ENCODE data around the gene TMEM267. TPM values are rescaled to one million over a fixed set of nuclear protein-coding genes. Genes with fewer than 3 reads are reported as not detected.
"Not testable (repeated sequence)": the region's sequence is repeated elsewhere in the genome, so short reads cannot be mapped to it uniquely, and the experiment has no call there.

Gene TMEM267
- total and polyA plus RNA-seq, 2 donors (not counting 1 experiment from before 2014, with no cell fraction given): 11.3 to 15.0 TPM

DNA sequence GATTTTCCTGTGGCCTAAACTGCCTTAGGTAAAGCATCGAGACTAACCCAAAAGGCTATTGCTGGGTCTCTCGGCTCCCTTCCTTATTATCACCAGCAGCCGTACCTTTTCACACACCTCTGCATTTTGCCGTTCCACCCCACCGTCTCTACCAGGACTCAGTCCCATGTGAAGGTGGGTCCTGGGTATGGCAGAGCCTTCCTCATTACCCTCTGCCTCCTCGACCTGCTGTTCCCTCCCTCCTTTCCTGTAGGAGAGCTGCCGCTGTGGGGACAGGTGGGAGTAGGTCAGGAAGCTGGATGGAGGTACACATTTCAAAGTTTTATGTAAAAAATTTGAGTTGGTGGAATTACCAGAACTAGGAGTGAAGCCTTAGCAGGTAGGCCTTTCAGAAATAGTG lies 73.3 kb downstream of the TMEM267 start:
- Histone ChIP-seq H3K9ac (ENCODE audit: low read length) (no peak overlapping the region), H4K20me1 (ENCODE audit: control insufficient read depth, insufficient read depth, low read length, poor library complexity, severe bottlenecking) (no peaks in the 10 kb centered on the region), H3K79me2 (ENCODE audit: control insufficient read depth, insufficient read depth, low read length) (no peaks in the 10 kb centered on the region), H3K27me3 (replicated peaks in 1 of 4; ENCODE audit: control extremely low read depth in 1 of 4, control insufficient read depth in 3 of 4, insufficient read depth in 4 of 4, low read length in 3 of 4) (no peaks in the 10 kb centered on the region), H2AFZ (ENCODE audit: insufficient read depth, low read depth, low read length, poor library complexity, severe bottlenecking) (no peak overlapping the region), H3K4me3 (ENCODE audit: control extremely low read depth in 1 of 5, extremely low read depth in 1 of 5, insufficient read depth in 1 of 5, low read depth in 2 of 5, low read length in 4 of 5) (no peak overlapping the region), H3K9me3 (ENCODE audit: control extremely low read depth in 1 of 3, control insufficient read depth in 2 of 3, insufficient read depth in 1 of 3, low read length in 2 of 3) (no peaks in the 10 kb centered on the region), H3K4me2 (replicated peaks; ENCODE audit: low read depth, low read length, poor library complexity, severe bottlenecking) (no peak overlapping the region), H3K36me3 (replicated peaks in 1 of 2; ENCODE audit: control extremely low read depth in 1 of 2, control insufficient read depth in 1 of 2, extremely low read depth in 1 of 2, insufficient read depth in 2 of 2, low read length in 1 of 2) (no peaks in the 10 kb centered on the region), H3K27ac (ENCODE audit: low read length in 2 of 2) (no peak overlapping the region), H3K4me1 (ENCODE audit: control insufficient read depth in 2 of 2, insufficient read depth in 2 of 2, low read length in 2 of 2) (no peaks in the 10 kb centered on the region)
- ChIA-PET CTCF (no interaction called here), POLR2A (no interaction called here)
- Mint-ChIP-seq H3K9me3 (ENCODE audit: insufficient read depth) (no peaks in the 10 kb centered on the region), H3K27ac (no peak overlapping the region), H3K4me1 (no peaks in the 10 kb centered on the region), H3K4me3 (no peak overlapping the region), H3K27me3 (no peaks in the 10 kb centered on the region)
- intact Hi-C loops (cut with micrococcal nuclease): no loop called here
- no peak for ATAC-seq (ENCODE audit: low read depth)
- DNase-seq: no peak
- TF ChIP-seq, protein P1, sequence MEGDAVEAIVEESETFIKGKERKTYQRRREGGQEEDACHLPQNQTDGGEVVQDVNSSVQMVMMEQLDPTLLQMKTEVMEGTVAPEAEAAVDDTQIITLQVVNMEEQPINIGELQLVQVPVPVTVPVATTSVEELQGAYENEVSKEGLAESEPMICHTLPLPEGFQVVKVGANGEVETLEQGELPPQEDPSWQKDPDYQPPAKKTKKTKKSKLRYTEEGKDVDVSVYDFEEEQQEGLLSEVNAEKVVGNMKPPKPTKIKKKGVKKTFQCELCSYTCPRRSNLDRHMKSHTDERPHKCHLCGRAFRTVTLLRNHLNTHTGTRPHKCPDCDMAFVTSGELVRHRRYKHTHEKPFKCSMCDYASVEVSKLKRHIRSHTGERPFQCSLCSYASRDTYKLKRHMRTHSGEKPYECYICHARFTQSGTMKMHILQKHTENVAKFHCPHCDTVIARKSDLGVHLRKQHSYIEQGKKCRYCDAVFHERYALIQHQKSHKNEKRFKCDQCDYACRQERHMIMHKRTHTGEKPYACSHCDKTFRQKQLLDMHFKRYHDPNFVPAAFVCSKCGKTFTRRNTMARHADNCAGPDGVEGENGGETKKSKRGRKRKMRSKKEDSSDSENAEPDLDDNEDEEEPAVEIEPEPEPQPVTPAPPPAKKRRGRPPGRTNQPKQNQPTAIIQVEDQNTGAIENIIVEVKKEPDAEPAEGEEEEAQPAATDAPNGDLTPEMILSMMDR (IDR thresholded peaks at IDR 0.05): no peak
- TF ChIP-seq EZH2 (IDR thresholded peaks at IDR 0.05; ENCODE audit: borderline replicate concordance, insufficient read depth, low read depth, low read length, poor library complexity, severe bottlenecking): no peak
- WGBS (ENCODE audit: insufficient coverage): 100% methylated on average over 2 of the region's 7 CpGs

DNA sequence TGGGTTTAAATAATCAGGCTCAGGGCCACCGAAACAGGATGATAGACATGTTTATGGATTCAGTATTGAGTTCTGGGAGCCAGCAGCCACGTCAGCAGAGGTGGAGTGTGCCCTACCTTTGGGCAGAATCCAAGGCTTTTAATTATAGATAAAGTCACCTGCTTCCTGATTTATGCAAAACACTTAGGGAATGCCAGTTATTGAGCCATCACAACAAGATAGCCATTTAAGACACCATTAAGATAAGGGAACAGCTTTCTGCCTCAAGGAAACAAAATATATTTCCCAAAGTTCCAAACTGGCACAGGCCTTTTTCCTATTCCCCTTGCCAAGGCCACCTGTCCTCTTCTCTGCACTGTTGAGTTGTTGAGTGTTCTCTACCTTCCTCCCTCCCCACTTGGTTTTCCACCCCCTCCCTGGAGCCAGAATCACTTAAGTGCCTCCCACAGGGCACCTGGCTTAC lies 73.8 kb downstream of the TMEM267 start:
- no peaks in the 10 kb centered on the region for H3K4me1 Mint-ChIP-seq
- WGBS (ENCODE audit: insufficient coverage): no CpG with 5 or more reads among the region's 2 CpGs
- TF ChIP-seq, protein P1 (IDR thresholded peaks at IDR 0.05): no peak
- no peak for TF ChIP-seq EZH2 (IDR thresholded peaks at IDR 0.05; ENCODE audit: borderline replicate concordance, insufficient read depth, low read depth, low read length, poor library complexity, severe bottlenecking)
- no peaks in the 10 kb centered on the region for H4K20me1 ChIP-seq (ENCODE audit: control insufficient read depth, insufficient read depth, low read length, poor library complexity, severe bottlenecking)
- no peaks in the 10 kb centered on the region for H3K36me3 ChIP-seq (replicated peaks in 1 of 2; ENCODE audit: control extremely low read depth in 1 of 2, control insufficient read depth in 1 of 2, extremely low read depth in 1 of 2, insufficient read depth in 2 of 2, low read length in 1 of 2)
- CTCF ChIA-PET: no interaction called here
- no peak overlapping the region for H3K27ac Mint-ChIP-seq
- no peak overlapping the region for H3K4me2 ChIP-seq (replicated peaks; ENCODE audit: low read depth, low read length, poor library complexity, severe bottlenecking)
- H3K9me3 ChIP-seq (ENCODE audit: control extremely low read depth in 1 of 3, control insufficient read depth in 2 of 3, insufficient read depth in 1 of 3, low read length in 2 of 3): no peaks in the 10 kb centered on the region
- DNase-seq: no peak
- H3K79me2 ChIP-seq (ENCODE audit: control insufficient read depth, insufficient read depth, low read length): no peaks in the 10 kb centered on the region
- peaks cover 5% of the 10 kb centered on the region for H3K9me3 Mint-ChIP-seq (ENCODE audit: insufficient read depth)
- no peaks in the 10 kb centered on the region for H3K4me1 ChIP-seq (ENCODE audit: control insufficient read depth in 2 of 2, insufficient read depth in 2 of 2, low read length in 2 of 2)
- no peak overlapping the region for H3K27ac ChIP-seq (ENCODE audit: low read length in 2 of 2)
- no peaks in the 10 kb centered on the region for H3K27me3 Mint-ChIP-seq
- no peak overlapping the region for H3K4me3 ChIP-seq (ENCODE audit: control extremely low read depth in 1 of 5, extremely low read depth in 1 of 5, insufficient read depth in 1 of 5, low read depth in 2 of 5, low read length in 4 of 5)
- no peaks in the 10 kb centered on the region for H3K27me3 ChIP-seq (replicated peaks in 1 of 4; ENCODE audit: control extremely low read depth in 1 of 4, control insufficient read depth in 3 of 4, insufficient read depth in 4 of 4, low read length in 3 of 4)
- no peak overlapping the region for H2AFZ ChIP-seq (ENCODE audit: insufficient read depth, low read depth, low read length, poor library complexity, severe bottlenecking)
- POLR2A ChIA-PET: no interaction called here
- no peak overlapping the region for H3K4me3 Mint-ChIP-seq
- intact Hi-C loops (cut with micrococcal nuclease): no loop called here
- no peak for ATAC-seq (ENCODE audit: low read depth)
- H3K9ac ChIP-seq (ENCODE audit: low read length): no peak overlapping the region

DNA sequence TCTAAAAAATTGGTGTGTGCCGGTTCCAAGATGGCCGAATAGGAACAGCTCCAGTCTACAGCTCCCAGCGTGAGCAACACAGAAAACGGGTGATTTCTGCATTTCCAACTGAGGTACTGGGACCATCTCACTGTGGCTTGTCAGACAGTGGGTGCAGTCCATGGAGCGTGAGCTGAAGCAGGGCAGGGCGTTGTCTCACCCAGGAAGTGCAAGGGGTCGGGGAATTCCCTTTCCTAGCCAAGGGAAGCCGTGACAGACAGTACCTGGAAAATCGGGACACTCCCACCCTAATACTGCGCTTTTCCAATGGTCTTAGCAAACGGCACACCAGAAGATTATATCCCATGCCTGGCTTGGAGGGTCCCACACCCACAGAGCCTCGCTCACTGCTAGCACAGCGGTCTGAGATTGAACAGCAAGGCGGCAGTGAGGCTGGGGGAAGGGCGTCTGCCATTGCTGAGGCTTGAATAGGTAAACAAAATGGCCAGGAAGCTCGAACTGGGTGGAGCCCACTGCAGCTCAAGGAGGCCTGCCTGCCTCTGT lies 81.1 kb downstream of the TMEM267 start:
- H3K4me2 ChIP-seq (replicated peaks; ENCODE audit: low read depth, low read length, poor library complexity, severe bottlenecking); CTCF ChIA-PET; H3K27ac ChIP-seq (ENCODE audit: low read length in 2 of 2); POLR2A ChIA-PET; H4K20me1 ChIP-seq (ENCODE audit: control insufficient read depth, insufficient read depth, low read length, poor library complexity, severe bottlenecking); H3K79me2 ChIP-seq (ENCODE audit: control insufficient read depth, insufficient read depth, low read length); H2AFZ ChIP-seq (ENCODE audit: insufficient read depth, low read depth, low read length, poor library complexity, severe bottlenecking); H3K4me3 ChIP-seq (ENCODE audit: control extremely low read depth in 1 of 5, extremely low read depth in 1 of 5, insufficient read depth in 1 of 5, low read depth in 2 of 5, low read length in 4 of 5); H3K27ac Mint-ChIP-seq; H3K4me3 Mint-ChIP-seq; DNase-seq; H3K4me1 Mint-ChIP-seq; ATAC-seq (ENCODE audit: low read depth); intact Hi-C loops (cut with micrococcal nuclease); H3K4me1 ChIP-seq (ENCODE audit: control insufficient read depth in 2 of 2, insufficient read depth in 2 of 2, low read length in 2 of 2); H3K27me3 Mint-ChIP-seq; H3K9me3 ChIP-seq (ENCODE audit: control extremely low read depth in 1 of 3, control insufficient read depth in 2 of 3, insufficient read depth in 1 of 3, low read length in 2 of 3); H3K27me3 ChIP-seq (replicated peaks in 1 of 4; ENCODE audit: control extremely low read depth in 1 of 4, control insufficient read depth in 3 of 4, insufficient read depth in 4 of 4, low read length in 3 of 4); H3K36me3 ChIP-seq (replicated peaks in 1 of 2; ENCODE audit: control extremely low read depth in 1 of 2, control insufficient read depth in 1 of 2, extremely low read depth in 1 of 2, insufficient read depth in 2 of 2, low read length in 1 of 2); H3K9me3 Mint-ChIP-seq (ENCODE audit: insufficient read depth); H3K9ac ChIP-seq (ENCODE audit: low read length): not testable (repeated sequence)
- WGBS (ENCODE audit: insufficient coverage): 93% methylated on average over 11 of the region's 16 CpGs

All from B cell (primary cell).